Thyroid gland (tissue), 4 donors: ENCODE measurements around the gene POLE3. TPM values are rescaled to one million over a fixed set of nuclear protein-coding genes. Genes with fewer than 3 reads are reported as not detected.
A peak's percentile ranks its signal among the peaks of the same experiment; 100 is the strongest.

Experiments
- DNase-seq, 2 donors: peaks; one replicate each; pipeline ENCODE4 v3.0.0-alpha.2; 2019
- H3K27ac ChIP-seq, 3 donors: fragments of 200-600 bp; sonication (generic); 1 replicate in 2 of 3; 2 replicates in 1 of 3; pipeline ENCODE4 v1.5.1; 2016 to 2019; ENCODE audit warnings: mild to moderate bottlenecking in 1 of 3, moderate library complexity in 1 of 3
- H3K27me3 ChIP-seq: fragments of 200-600 bp; sonication (generic); one replicate; pipeline ENCODE4 v1.5.1; 2019
- H3K36me3 ChIP-seq, 2 donors: fragments of 200-600 bp; sonication (generic); one replicate each; pipeline ENCODE4 v1.5.1; 2016 to 2019
- H3K4me1 ChIP-seq, 2 donors: fragments of 200-600 bp; sonication (generic); one replicate each; pipeline ENCODE4 v1.5.1; 2017 to 2019
- H3K4me3 ChIP-seq, 3 donors: fragments of 200-600 bp; sonication (generic); replicated peaks in 1 of 3; 1 replicate in 2 of 3; 2 replicates in 1 of 3; pipeline ENCODE4 v1.5.1; 2016; ENCODE audit warnings: mild to moderate bottlenecking in 1 of 3
- H3K9me3 ChIP-seq: fragments of 200-600 bp; sonication (generic); one replicate; pipeline ENCODE4 v1.5.1; 2017
- CTCF ChIP-seq, 6 experiments: fragments of 200-600 bp in 3 of 6; fragments of 450-650 bp in 3 of 6; sonication (generic) in 3 of 6; IDR thresholded peaks; one replicate each; pipeline ENCODE4 v1.5.1; 2016 to 2019; ENCODE audit warnings: antibody characterized with exemption in 6 of 6, mild to moderate bottlenecking in 2 of 6, inconsistent platforms in 1 of 6, moderate library complexity in 1 of 6
- POLR2A ChIP-seq, 2 donors: fragments of 450-650 bp; IDR thresholded peaks; one replicate each; pipeline ENCODE4 v1.6.1; 2017; ENCODE audit warnings: antibody characterized with exemption in 2 of 2, mild to moderate bottlenecking in 2 of 2, moderate library complexity in 1 of 2
- WGBS, 2 donors: methylation state at CpG; one replicate each; pipeline ENCODE4 v1.1.5; 2017; 5-methylcytosine and 5-hydroxymethylcytosine counted together
- intact Hi-C: fragments of 100-400 bp; cut with DNase I; formaldehyde crosslinking; loops from one replicate; pipeline ENCODE4 v1.15.1; 2023
- total RNA-seq, 4 donors: library from RNA; depleted of rRNA; stranded (reverse); fragments of >200 nt; gene quantifications; one replicate each; pipeline ENCODE4 v1.2.3, GENCODE V29; 2016

Gene POLE3
- total RNA-seq, 4 donors from 2014 or later, result 29.2 to 54.9 (median 33.5) TPM

- Histone ChIP-seq H3K36me3 (peaks cover 4 to 21% of the 10 kb centered on the region in 2 donors), H3K4me1 (peaks cover 20 to 35% of the 10 kb centered on the region in 2 donors), H3K27ac (no peak overlapping the region), H3K27me3 (no peaks in the 10 kb centered on the region), H3K9me3 (no peaks in the 10 kb centered on the region), H3K4me3 (no peak overlapping the region)
- 86% methylated on average over 11 of the region's 24 CpGs; no CpG with 5 or more reads in 1 of the 2 donors for WGBS, 2 donors
- intact Hi-C loops, result no loop called here
- DNase-seq, result no peak
- no peak for TF ChIP-seq POLR2A (IDR thresholded peaks at IDR 0.05)
- TF ChIP-seq CTCF (IDR thresholded peaks at IDR 0.05), result no peak
These were observed 36.6 kb downstream of the POLE3 start for GRCh38 chr9:113373676-113374392.

GRCh38 chr9:113373256-113373655, 37.2 kb downstream of the POLE3 start:
- intact Hi-C loops, result no loop called here
- DNase-seq, result no peak
- Histone ChIP-seq H3K4me1 (peaks cover 20 to 35% of the 10 kb centered on the region in 2 donors), H3K36me3 (peaks cover 4 to 21% of the 10 kb centered on the region in 2 donors), H3K27me3 (no peaks in the 10 kb centered on the region), H3K4me3 (no peak overlapping the region), H3K27ac (peak overlapping the region in 1 of 3 donors; percentile 31), H3K9me3 (no peaks in the 10 kb centered on the region)
- 64 to 73% methylated on average over 3 of the region's 3 CpGs for WGBS, 2 donors
- TF ChIP-seq POLR2A (IDR thresholded peaks at IDR 0.05) (no peak), CTCF (IDR thresholded peaks at IDR 0.05) (no peak)

GRCh38 chr9:113372059-113372458, 38.4 kb downstream of the POLE3 start:
- TF ChIP-seq POLR2A (IDR thresholded peaks at IDR 0.05), result peak in 1 of 2 donors; percentile 10
- no peak for TF ChIP-seq CTCF (IDR thresholded peaks at IDR 0.05)
- 40 to 44% methylated on average over 5 of the region's 5 CpGs for WGBS, 2 donors
- peaks cover 20 to 35% of the 10 kb centered on the region in 2 donors for H3K4me1 ChIP-seq
- intact Hi-C loops, result no loop called here
- peaks cover 4 to 21% of the 10 kb centered on the region in 2 donors for H3K36me3 ChIP-seq
- DNase-seq, result peak; percentile 66 to 68
- H3K27ac ChIP-seq, result peak overlapping the region; percentile 17 to 65 (median 31)
- H3K4me3 ChIP-seq, result no peak overlapping the region
- no peaks in the 10 kb centered on the region for H3K27me3 ChIP-seq
- no peaks in the 10 kb centered on the region for H3K9me3 ChIP-seq

GRCh38 chr9:113370806-113371325, 39.6 kb downstream of the POLE3 start:
- Histone ChIP-seq H3K4me3 (no peak overlapping the region), H3K27me3 (no peaks in the 10 kb centered on the region), H3K36me3 (peaks cover 4 to 21% of the 10 kb centered on the region in 2 donors), H3K4me1 (peaks cover 20 to 31% of the 10 kb centered on the region in 2 donors), H3K27ac (peak overlapping the region; percentile 31 to 51 (median 48)), H3K9me3 (no peaks in the 10 kb centered on the region)
- no peak for DNase-seq
- WGBS, 2 donors, result 60 to 65% methylated on average over 8 of the region's 8 CpGs
- intact Hi-C loops, result no loop called here
- no peak for TF ChIP-seq POLR2A (IDR thresholded peaks at IDR 0.05)
- no peak for TF ChIP-seq CTCF (IDR thresholded peaks at IDR 0.05)

GRCh38 chr9:113369855-113370140, 40.7 kb downstream of the POLE3 start:
- H3K27me3 ChIP-seq, result no peaks in the 10 kb centered on the region
- no peak for DNase-seq
- no peak overlapping the region for H3K4me3 ChIP-seq
- TF ChIP-seq CTCF (IDR thresholded peaks at IDR 0.05), result no peak
- TF ChIP-seq POLR2A (IDR thresholded peaks at IDR 0.05), result no peak
- no peaks in the 10 kb centered on the region for H3K9me3 ChIP-seq
- 83 to 91% methylated on average over 9 to 10 of the region's 11 CpGs for WGBS, 2 donors
- peaks cover 16 to 24% of the 10 kb centered on the region in 2 donors for H3K4me1 ChIP-seq
- H3K27ac ChIP-seq, result no peak overlapping the region
- intact Hi-C loops, result no loop called here
- H3K36me3 ChIP-seq, result peaks cover 4 to 15% of the 10 kb centered on the region in 2 donors
